Choroid plexus epithelial cell (primary cell): ENCODE results near the gene TIMP3.

Source experiments
- DNase-seq: peaks from one replicate; pipeline ENCODE4 v3.0.0-alpha.2; 2010; ENCODE audit warnings: low read depth
- H3K4me3 ChIP-seq: 2 replicates; pipeline ENCODE4 v1.5.1; 2011; ENCODE audit warnings: low read depth, mild to moderate bottlenecking, control low read depth, low read length, moderate library complexity
- TF ChIP-seq, protein P1 (sequence below): conservative IDR thresholded peaks from 2 replicates; pipeline ENCODE4 v1.5.1; 2011; ENCODE audit warnings: low read depth, mild to moderate bottlenecking, control low read depth, inconsistent platforms, low read length, moderate library complexity

Gene TIMP3

DNA sequence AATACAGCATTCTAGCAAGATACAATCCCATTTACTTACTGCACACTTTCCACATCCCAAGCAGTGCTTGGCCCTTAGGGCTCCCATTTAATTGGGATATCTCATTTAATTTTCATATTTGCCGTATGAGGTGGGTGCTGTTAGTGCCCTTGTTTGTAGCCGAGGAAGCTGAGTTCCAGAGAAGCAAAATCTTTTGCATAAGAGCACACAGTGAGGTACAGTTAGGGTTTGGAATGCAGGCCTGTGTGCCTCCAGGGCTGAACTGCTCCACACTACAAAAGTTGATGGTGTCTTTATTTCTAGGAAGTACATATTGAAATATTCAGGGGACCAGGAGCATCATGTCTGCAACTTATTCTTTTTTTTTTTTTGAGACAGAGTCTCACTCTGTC is 15.5 kb upstream of the TIMP3 start:
- no peak for DNase-seq
- no peak overlapping the region for H3K4me3 ChIP-seq
- TF ChIP-seq, protein P1, sequence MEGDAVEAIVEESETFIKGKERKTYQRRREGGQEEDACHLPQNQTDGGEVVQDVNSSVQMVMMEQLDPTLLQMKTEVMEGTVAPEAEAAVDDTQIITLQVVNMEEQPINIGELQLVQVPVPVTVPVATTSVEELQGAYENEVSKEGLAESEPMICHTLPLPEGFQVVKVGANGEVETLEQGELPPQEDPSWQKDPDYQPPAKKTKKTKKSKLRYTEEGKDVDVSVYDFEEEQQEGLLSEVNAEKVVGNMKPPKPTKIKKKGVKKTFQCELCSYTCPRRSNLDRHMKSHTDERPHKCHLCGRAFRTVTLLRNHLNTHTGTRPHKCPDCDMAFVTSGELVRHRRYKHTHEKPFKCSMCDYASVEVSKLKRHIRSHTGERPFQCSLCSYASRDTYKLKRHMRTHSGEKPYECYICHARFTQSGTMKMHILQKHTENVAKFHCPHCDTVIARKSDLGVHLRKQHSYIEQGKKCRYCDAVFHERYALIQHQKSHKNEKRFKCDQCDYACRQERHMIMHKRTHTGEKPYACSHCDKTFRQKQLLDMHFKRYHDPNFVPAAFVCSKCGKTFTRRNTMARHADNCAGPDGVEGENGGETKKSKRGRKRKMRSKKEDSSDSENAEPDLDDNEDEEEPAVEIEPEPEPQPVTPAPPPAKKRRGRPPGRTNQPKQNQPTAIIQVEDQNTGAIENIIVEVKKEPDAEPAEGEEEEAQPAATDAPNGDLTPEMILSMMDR, result no peak

DNA sequence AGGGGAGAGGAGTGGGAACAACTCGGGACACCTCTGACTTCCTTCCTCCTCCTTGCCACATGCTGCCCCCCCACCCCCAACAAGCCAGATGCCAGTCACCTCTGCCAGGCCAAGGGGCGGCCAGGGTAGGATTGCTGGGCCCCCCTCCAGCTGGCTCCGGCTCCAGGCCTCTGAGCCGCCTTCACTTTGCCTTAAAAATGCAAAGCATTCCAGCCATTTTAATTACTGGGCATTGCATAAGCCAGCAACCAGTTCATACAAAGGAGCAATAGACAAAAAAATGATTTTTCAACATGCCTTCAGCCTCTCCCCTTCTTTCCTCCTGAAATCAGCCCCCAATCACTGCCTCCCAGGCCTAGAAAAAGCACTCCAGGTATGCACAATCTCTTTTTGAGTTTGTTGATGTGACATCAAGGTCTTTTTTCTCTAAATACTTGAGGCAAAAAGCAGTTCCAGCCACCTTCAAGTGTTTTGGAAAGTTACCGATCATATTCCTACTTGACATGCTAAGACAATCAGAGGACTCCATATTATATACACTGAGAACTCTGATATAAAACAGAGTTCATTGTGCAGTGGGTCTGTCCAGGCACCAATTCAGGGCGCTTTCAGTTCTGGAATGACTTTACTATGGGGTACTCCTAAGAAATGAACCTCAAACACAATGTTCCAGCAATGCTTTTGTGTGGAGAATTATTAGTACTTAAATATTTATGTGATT is 12.4 kb upstream of the TIMP3 start:
- DNase-seq, result peak; percentile 79
- TF ChIP-seq, protein P1, result no peak

DNA sequence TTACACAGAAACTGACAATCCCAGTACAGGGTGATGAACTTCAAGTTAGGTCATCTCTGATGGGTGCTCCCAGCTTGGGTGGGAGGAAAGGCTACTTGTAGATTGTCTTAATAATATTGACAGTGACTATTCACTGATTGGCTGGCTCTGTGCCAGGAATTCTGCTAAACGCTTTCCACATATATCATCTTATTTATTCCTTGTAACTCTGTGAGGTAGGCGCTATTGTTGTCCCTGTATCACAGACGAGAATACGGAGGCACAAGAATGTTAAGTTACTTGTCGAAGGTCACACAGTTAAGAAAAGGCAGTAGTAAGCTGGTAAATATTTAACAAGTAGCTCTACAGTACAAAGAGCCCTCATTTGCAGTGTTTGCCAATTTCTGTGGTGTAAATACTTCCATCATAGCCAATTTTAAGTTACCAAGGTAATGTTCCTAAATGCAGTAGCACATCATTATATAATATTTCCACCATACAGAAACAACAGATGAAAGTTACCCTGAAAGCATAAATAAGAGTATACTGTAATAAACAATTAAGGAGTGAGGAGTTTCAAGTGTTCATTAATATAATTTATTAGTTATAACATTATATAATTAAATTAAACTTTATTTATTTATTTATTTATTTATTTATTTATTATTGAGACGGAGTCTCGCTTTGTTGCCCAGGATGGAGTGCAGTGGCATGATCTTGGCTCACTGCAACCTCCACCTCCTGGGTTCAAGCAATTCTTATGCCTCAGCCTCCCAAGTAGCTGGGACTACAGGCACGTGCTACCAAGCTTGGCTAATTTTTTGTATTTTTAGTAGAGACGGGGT is 11.5 kb upstream of the TIMP3 start:
- TF ChIP-seq, protein P1, result no peak
- no peak overlapping the region for H3K4me3 ChIP-seq
- no peak for DNase-seq

More for the DNA sequence above, 12.4 kb upstream of the TIMP3 start:
- H3K4me3 ChIP-seq, result no peak overlapping the region

DNA sequence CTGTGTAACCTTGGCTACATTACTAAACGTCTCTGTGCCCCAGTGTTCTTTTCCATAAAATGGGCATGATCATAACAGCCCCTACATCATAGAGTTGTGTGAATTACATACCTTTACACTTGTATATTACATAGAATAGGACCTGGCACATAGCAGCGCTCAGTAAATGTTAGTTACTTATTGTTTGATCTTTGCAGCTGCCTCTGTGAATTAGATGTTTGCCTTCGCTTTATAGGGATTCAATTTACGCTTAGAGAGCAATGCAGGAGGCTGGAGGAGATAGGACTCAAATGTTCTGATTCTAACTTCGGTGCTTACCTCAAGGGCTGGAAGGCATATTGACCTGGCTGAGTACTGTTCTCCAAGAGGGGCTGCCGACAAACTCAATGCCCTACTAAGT is 10.4 kb upstream of the TIMP3 start:
- DNase-seq, result no peak
- H3K4me3 ChIP-seq, result no peak overlapping the region
- TF ChIP-seq, protein P1, result no peak

DNA sequence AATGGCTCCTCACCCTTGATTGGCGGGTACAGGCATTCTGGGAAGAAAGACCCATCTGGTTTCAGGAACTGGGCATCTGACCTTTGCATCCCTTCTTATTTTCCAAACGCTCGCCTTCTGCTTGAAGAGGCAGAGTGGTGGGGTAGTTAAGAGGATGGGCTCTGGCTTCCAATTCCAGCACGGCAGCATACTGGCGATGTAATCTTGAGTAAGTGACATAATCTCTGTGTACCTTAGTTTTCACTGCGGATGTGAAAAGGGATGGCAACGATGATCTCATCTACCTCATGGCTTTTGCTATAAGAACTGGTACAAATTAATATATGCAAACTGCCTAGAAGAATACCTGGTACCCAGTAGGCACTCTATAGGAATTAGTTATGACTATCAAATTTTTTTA is 10.0 kb upstream of the TIMP3 start:
- DNase-seq, result no peak
- H3K4me3 ChIP-seq, result no peak overlapping the region
- TF ChIP-seq, protein P1, result no peak

DNA sequence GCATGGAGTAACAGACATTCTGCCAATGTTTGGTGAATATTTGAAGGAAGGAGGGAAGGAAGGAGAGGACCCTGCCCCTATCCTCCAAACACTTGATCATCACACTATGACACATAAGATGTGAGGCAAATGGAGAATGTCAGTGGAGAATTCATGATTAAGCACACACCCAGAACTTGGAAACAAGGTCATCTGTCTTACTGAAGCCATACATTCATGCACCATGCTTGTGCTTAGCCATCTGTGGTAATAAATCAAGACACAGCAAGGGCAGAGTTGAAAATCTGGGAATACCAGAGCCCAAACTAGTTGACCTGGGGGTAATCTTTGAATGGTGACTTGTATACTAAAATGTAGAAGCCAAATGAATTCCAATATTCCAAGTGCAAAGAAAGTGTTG is 7.9 kb upstream of the TIMP3 start:
- no peak for DNase-seq
- no peak overlapping the region for H3K4me3 ChIP-seq
- TF ChIP-seq, protein P1, result no peak
